Measurements from ENCODE around the gene SLC37A1.

The SLC37A1 gene

DNA sequence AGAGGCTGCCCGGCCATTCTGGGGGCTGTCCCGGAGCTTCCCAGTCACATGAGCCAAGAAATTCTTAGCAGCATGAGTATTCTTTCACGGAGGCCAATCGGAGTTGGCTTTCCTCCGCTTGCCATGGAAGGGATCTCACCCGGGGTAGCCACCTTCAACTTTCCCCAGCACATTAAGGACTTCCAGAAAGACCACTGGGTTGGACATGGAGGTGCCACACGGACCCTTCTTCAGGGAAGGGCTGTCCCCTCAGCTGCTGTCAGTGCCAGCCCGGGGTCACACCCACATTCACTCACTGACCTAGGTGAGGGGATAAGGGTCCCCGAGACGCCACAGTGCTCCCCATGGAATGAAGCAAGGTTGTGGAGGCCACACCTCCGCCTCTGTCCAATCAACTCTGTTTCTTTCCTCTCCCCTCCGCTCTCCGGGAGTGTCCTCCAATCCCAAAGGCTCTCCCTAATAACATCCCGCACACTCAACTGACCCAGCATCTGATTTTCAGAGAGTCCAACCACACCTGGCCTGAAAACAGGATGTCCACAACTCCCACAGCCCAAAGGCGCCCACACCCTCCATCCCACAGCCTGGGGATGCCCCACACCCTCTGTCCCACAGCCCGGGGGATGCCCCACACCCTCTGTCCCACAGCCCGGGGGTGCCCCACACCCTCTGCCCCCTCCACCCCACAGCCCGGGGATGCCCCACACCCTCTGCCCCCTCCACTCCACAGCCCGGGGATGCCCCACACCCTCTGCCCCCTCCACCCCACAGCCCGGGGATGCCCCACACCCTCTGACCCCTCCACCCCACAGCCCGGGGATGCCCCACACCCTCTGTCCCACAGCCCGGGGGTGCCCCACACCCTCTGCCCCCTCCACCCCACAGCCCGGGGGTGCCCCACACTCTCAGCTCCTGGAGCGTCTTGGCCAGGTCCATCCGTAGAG, 37.0 kb upstream of the SLC37A1 start:
- Mint-ChIP-seq H3K4me1 (peaks cover 31% of the 10 kb centered on the region), H3K27me3 (ENCODE audit: low read depth, poor library complexity) (peaks cover 23% of the 10 kb centered on the region), H3K4me3 (no peak overlapping the region), H3K36me3 (ENCODE audit: low read depth) (no peaks in the 10 kb centered on the region), H3K9me3 (no peaks in the 10 kb centered on the region), H3K27ac (no peak overlapping the region)
- TF ChIP-seq, protein P1, sequence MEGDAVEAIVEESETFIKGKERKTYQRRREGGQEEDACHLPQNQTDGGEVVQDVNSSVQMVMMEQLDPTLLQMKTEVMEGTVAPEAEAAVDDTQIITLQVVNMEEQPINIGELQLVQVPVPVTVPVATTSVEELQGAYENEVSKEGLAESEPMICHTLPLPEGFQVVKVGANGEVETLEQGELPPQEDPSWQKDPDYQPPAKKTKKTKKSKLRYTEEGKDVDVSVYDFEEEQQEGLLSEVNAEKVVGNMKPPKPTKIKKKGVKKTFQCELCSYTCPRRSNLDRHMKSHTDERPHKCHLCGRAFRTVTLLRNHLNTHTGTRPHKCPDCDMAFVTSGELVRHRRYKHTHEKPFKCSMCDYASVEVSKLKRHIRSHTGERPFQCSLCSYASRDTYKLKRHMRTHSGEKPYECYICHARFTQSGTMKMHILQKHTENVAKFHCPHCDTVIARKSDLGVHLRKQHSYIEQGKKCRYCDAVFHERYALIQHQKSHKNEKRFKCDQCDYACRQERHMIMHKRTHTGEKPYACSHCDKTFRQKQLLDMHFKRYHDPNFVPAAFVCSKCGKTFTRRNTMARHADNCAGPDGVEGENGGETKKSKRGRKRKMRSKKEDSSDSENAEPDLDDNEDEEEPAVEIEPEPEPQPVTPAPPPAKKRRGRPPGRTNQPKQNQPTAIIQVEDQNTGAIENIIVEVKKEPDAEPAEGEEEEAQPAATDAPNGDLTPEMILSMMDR (IDR thresholded peaks at IDR 0.05), result no peak
- no peak for DNase-seq

- Mint-ChIP-seq H3K4me3 (no peak overlapping the region), H3K4me1 (peaks cover 19% of the 10 kb centered on the region), H3K36me3 (ENCODE audit: low read depth) (no peaks in the 10 kb centered on the region), H3K27me3 (ENCODE audit: low read depth, poor library complexity) (peaks cover 19% of the 10 kb centered on the region), H3K9me3 (no peaks in the 10 kb centered on the region), H3K27ac (no peak overlapping the region)
- no peak for DNase-seq
- TF ChIP-seq, protein P1 (IDR thresholded peaks at IDR 0.05), result no peak
Observed at GRCh38 chr21:42478504-42478903, 35.1 kb upstream of the SLC37A1 start.

GRCh38 chr21:42479582-42479981, 34.1 kb upstream of the SLC37A1 start:
- Mint-ChIP-seq H3K9me3 (no peaks in the 10 kb centered on the region), H3K27me3 (ENCODE audit: low read depth, poor library complexity) (peaks cover 11% of the 10 kb centered on the region), H3K27ac (no peak overlapping the region), H3K4me3 (no peak overlapping the region), H3K36me3 (ENCODE audit: low read depth) (no peaks in the 10 kb centered on the region), H3K4me1 (peaks cover 8% of the 10 kb centered on the region)
- no peak for DNase-seq
- TF ChIP-seq, protein P1 (IDR thresholded peaks at IDR 0.05), result no peak

- no peak for DNase-seq
- H3K36me3 Mint-ChIP-seq (ENCODE audit: low read depth), result no peaks in the 10 kb centered on the region
- TF ChIP-seq, protein P1 (IDR thresholded peaks at IDR 0.05), result no peak
- H3K27me3 Mint-ChIP-seq (ENCODE audit: low read depth, poor library complexity), result peaks cover 7% of the 10 kb centered on the region
- no peaks in the 10 kb centered on the region for H3K9me3 Mint-ChIP-seq
- H3K27ac Mint-ChIP-seq, result no peak overlapping the region
- no peak overlapping the region for H3K4me3 Mint-ChIP-seq
- H3K4me1 Mint-ChIP-seq, result peaks cover 4% of the 10 kb centered on the region
Observed at GRCh38 chr21:42480736-42481135, 32.9 kb upstream of the SLC37A1 start.

DNA sequence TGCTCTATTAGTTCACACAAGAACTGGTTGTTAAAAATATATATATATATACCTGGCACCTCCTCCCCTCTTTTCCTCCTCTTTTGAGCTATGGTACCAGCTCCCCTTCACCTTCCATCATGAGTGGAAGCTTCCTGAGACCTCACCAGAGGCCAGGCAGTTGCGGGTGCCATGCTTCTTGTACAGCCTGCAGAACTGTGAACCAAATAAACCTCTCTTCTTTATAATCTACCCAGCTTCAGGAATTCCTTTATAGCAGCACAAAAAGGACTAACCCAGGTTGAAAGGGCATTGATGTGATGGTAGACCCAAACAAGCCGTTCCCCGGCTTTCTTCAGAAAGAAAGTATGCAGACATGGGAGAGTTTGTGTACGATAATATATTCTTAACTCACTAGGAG, 32.5 kb upstream of the SLC37A1 start:
- TF ChIP-seq, protein P1 (IDR thresholded peaks at IDR 0.05), result no peak
- no peak for DNase-seq
- Mint-ChIP-seq H3K9me3 (no peaks in the 10 kb centered on the region), H3K4me1 (peaks cover 4% of the 10 kb centered on the region), H3K27me3 (ENCODE audit: low read depth, poor library complexity) (peaks cover 11% of the 10 kb centered on the region), H3K4me3 (no peak overlapping the region), H3K36me3 (ENCODE audit: low read depth) (no peaks in the 10 kb centered on the region), H3K27ac (no peak overlapping the region)

GRCh38 chr21:42484966-42485365, 28.7 kb upstream of the SLC37A1 start:
- DNase-seq, result no peak
- no peaks in the 10 kb centered on the region for H3K9me3 Mint-ChIP-seq
- no peak overlapping the region for H3K4me3 Mint-ChIP-seq
- H3K36me3 Mint-ChIP-seq (ENCODE audit: low read depth), result no peaks in the 10 kb centered on the region
- no peaks in the 10 kb centered on the region for H3K4me1 Mint-ChIP-seq
- TF ChIP-seq, protein P1 (IDR thresholded peaks at IDR 0.05), result no peak
- peaks cover 37% of the 10 kb centered on the region for H3K27me3 Mint-ChIP-seq (ENCODE audit: low read depth, poor library complexity)
- H3K27ac Mint-ChIP-seq, result no peak overlapping the region
